Measurements from ENCODE around the gene BNC2. TPM values are rescaled to one million over a fixed set of nuclear protein-coding genes. Genes with fewer than 3 reads are reported as not detected.

BNC2 gene
- total RNA-seq, 1 donor from 2014 or later, result 16.8 TPM

DNA sequence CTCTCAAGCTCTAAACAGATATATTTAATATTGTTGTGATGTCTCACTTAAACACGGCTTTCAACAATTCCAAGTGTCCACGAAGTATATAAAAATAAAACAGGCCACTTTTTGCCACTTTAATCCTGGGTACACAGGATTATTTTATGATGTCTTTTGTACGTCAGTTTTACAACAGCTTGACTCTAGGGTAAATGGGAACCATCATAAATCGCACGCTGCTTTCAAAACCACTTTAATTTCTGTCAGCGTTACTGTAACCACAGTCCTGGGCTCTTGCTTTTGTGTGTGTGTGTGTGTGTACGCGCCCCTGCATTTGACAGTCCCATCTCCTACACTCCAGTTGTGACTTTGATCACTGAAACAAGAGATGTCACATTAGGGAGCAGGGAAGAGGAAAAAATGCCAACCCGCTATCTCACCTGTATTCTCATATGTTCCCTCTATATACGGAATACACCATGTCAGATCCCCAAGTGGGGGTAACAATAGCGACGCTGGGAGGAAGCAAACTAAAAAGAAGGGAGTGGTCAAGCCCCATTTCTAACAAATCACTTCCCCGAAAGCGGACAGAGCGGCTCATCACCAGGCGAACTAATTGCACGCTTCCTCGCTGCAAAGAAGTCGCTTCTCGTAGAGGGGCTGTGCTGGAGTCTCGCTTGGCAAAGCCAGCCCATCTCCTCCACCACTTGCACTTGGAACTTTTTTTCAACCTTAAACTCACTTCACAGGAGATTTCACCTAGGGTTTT lies 1.2 kb downstream of the BNC2 start:
- DNase-seq (ENCODE audit: low read depth, low spot score), result no peak

DNA sequence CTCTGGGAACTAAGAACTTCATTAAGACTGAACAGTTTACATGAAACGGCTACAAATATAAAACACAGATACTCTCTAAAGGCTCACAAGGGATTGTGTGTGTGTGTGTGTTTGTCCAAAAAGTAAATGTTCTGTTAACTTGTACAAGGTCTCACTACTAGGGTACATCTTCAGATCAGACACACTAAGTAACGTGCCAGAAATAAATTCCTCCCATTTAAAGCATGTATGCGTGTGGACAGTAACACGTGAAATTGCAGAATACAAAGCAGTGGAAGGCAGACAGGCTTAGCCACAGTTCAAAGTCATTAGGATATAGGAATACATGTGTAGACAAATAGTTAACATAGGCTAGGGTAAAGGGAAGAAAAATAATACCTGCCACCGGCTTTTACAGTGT lies 1.8 kb downstream of the BNC2 start:
- no peak for DNase-seq (ENCODE audit: low read depth, low spot score)

DNA sequence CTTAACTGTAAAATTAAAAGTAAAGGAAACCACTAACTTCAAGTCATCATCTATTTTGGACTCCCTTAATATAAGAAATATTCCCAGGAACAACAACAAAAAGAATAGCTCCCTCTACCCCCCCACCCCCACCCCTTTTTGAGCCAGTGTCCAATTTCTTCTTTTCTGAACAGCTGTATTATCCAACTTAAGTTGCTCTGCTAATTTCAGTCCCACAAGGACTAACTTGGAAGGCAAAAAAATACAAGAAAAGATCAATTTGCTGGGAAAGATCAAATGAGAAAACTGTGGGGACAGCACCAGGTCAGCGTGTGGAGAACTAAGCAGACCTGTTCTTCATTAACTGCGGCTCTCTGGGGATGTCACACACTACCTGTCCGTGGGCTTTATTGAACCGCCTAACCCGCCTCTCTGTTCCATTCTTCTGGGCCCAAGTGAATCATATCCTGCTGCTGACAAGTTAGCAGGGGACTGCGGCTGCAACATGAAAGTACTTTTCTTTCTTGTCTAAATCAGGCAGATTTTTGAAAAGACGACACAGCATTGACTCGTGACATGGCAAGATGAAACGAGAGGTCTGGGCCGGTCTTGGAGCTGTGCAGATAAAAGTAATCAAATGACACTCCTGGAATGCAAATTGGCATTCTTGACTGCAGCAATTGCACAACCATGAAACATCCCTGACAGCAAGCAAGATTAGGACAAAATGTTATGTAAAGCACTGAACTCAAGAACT lies 2.7 kb downstream of the BNC2 start:
- no peak for DNase-seq (ENCODE audit: low read depth, low spot score)

DNA sequence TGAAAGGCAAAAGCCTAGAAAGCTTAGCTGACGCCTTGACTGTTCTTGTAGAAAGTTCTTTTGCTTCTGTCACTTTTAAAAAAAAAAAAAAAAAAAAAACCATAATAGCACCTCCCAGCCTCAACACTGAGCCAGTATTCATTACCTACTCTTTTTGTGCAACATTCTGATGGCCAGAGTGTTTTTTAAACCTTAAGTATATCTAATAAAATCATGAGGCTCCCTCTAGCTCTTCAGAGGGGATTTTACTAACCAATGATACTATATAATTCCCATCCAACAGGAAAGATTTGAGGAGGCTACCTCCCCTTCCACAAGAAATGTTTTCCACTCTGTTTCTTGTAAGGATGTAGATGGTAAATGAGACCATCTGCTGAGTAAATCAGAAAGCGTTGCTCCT lies 3.9 kb downstream of the BNC2 start:
- DNase-seq (ENCODE audit: low read depth, low spot score), result no peak

DNA sequence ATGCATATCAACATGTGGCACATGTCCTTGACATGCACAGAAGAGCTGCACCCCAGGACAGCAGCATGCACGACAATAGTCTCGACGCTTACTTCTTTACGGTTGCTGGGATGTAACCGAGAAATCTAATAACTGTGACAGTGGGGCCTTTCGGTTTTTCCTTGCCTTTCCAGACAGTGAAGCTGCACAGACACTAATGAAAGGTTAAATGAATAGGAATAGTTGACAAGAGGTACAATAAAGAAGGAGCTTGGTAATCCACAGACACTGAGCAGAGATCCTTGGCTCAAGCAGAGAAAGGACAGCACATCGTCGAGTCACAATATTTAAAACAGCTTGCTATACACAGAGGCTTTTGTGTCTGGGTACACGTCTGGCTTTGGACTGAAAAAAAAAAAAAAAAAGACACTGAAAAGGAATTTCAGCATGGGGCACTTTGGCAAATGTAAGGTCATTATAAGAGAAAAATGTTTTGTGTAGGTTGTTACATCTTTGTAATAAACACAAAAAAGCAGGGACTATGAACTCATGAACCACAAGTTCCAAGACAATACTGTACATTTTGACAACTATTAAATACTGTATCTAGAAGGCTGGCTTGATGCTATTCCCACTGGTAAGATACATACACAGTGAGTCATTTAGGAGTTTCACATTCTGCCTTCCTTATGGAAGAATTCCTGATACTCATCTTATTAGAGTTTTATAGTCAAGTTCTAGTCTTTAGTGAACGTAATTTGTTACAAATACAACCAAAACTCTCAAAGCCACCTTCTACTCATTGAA lies 5.6 kb downstream of the BNC2 start:
- no peak for DNase-seq (ENCODE audit: low read depth, low spot score)

DNA sequence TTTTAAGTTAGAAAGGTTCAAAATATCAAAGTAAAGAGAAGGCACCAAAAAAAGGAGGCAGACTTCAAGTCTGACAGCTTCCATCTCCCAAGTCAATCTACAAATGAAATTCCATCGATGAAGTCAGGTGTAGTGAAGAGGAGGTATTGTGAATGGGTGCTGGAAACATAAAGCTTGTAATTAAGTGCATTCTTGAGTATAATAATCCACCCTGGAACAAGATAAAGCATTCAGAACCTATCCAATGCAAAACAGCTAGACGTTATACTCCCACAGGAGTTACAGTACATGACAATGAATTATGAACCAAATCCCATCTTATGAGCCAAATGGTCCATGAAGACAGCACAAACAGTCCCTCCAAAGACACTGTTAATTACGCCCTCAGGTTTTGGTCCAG lies 22.3 kb downstream of the BNC2 start:
- no peak for DNase-seq (ENCODE audit: low read depth, low spot score)

DNA sequence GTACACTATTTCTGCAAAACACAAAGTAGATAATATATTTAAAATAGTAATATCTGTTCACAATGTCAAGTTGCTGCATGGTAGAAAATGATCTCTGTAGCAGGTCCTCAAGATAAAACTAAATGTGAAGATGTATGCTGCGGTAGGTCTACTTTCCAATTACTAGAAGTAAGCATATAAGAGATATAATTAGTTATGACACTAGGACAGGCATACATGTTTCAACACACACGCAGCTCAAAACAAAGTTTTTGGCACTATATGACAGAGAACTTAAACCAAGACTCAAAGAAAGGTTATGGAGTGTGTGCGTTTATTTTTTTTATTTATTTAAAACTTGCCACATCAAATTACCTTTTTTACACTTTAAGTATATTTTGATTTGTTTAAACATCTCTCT lies 23.5 kb downstream of the BNC2 start:
- no peak for DNase-seq (ENCODE audit: low read depth, low spot score)

DNA sequence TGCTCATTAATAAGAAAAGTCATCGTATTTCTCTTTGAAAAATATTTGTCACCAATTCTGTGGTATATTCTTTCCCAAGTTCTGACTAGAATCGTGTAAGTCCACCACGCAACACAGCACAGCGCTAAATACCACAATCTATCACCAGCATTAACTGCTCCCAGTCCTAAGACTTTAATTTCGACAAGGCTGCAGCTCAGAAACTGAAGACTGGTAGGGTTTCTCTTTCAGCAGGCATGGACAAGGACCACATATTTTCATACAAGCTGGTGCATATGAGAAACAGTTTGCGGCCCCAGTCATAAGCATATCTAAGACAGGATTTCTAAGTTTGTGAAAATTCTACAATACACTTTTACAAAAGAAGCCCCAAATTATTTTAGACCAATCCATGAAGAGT lies 24.1 kb downstream of the BNC2 start:
- DNase-seq (ENCODE audit: low read depth, low spot score), result no peak

DNA sequence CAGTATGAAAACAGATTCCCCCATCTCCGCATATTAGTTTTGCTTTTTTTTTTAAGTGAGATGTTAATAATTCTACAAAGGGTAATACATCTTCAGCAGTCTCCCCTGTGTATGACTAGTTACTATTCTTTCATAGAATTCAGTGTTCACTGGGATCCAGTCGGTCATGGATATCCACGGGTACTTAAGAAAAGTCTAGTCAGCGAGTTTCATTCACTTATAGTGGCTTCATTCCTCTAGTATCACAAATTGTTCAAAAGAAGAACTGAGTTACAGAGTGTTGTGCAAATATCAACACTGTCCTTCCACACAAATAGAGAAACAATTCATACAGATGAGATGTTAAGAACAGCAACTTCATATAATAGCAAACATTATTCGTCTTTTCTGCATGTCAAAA lies 35.7 kb downstream of the BNC2 start:
- no peak for DNase-seq (ENCODE audit: low read depth, low spot score)

DNA sequence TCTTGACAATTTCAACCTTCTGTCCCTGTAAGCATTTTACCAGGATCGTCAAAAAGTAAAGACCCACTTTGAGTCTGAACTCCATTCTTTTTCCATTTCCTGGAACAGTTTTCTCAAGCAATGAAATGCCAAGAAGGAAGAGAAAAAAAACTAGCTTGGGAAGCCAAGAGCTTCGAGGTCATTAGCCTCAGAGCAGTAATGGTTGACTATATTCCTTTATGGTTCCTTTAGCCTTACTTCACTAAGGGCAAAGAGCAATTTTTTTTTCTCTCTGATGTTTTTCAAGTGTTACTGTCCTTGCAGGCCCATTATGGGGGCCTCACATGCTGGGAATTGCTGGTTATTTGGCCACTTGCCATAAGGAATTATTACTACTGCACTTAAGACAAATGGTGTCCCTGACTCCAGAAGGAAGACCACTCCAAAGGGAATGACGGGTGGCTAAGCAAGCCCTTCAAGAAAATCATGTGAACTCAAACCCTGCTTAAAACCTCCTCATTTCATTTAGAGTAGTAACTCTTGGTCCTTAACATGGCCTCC lies 37.1 kb downstream of the BNC2 start:
- DNase-seq (ENCODE audit: low read depth, low spot score), result no peak

DNA sequence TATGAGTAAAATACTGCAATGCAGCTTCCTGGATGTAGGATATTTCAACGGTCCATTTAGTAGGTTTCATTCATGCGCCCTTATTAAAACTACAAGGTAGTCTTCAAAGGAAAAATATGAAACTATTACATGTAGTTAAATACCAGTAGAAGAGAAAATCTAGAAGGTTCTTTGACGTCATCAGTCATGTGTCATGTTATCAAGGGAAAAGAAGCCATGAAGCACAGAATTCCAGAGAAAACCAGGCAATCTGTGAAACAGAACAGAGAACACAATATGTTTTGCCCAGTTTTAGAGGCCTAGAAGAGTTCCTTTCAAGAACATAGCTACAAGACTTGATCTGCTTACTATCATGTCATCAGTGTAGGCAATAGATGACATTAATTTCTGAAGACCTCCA lies 38.4 kb downstream of the BNC2 start:
- DNase-seq (ENCODE audit: low read depth, low spot score), result no peak

DNA sequence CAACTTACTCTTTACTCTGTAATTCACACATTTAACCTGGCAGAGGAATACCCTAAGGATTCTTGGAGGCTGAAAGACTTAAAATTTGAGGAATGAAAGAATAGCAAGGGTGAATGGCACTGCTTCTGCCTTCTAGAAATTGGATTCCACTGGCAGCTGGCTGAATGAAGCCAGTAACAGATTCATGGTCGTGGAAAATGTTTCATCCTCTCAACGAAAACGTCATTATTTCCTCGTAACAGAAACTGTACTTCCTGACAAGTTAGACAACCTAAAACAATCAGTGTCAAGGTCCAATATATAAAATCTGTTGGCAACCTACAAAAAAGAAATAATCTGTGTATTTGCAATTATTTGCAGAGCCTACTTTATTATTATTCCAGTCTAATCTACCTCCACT lies 39.7 kb downstream of the BNC2 start:
- DNase-seq (ENCODE audit: low read depth, low spot score), result no peak

DNA sequence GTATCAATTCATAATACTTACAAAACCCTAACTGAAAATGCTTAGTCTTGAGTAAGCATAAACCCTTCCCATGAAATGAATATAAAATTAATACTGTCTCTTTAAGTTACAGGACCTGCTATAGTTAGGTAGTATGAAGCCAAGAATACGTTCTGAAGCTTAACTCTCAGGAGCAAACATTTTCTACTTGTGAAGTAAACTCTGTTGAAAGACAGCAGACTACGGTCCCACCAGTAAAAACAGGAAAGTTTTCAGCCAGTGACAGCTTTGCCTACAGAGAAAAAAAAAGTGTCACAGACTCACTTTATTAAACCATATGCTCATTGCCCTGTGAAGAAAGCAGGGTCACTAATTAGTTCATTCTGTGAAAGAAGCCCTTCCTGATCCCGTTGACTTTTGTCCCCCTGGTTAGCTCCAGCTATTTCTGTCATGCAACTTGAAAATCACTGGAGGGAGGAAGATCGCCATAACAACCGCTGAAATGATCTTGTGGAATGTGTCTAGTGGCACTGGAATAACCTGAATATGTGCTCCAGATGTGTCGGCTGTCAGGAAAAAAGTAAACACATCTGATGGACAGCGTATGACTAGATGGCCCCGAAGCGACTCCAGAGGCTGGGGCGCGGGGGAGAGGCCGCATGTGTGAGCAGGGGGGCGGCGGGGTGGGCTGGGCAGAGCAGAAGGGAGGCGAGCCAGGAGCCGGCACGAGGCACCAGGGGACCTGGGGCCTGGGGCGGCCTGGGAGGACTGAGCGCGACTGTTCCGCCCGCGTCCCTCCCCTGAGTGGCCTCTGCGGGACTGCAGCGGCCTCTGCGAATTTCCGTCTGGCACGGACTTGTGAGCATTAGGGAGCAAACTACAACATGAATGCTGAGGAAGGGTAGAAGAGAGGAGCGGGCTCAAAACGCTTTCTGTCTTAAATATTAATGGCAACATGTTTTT lies 41.9 kb downstream of the BNC2 start:
- DNase-seq (ENCODE audit: low read depth, low spot score), result no peak

DNA sequence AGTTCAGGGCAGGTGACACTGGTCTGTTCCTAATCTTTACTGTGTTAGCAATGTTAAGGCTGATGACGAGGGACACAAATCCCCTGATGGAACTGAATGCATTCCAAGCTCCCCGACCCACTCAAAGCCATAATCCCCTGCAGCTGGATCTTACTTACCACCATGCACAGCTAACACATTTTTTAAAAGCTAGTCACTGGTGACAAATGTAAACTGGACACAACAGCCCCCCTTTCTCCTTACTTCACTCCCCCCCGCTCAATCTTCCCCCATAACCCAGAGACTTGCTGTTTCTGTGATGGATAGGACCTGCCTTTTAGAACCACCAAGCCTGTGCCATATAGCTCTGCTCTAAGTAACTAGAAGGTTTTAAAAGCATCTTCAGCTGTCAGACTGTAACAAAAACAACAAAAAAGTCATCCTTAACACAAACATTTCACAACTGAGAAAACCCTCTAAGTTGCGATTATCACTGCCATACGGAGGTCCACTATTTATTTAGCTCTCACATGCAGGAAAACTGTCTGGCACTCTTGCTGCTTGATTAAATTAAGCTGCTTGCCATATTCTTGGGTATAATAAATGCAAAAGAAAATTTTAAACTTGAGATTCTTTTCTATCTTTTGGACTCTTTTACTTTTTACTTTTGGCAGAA lies 44.4 kb downstream of the BNC2 start:
- no peak for DNase-seq (ENCODE audit: low read depth, low spot score)

DNA sequence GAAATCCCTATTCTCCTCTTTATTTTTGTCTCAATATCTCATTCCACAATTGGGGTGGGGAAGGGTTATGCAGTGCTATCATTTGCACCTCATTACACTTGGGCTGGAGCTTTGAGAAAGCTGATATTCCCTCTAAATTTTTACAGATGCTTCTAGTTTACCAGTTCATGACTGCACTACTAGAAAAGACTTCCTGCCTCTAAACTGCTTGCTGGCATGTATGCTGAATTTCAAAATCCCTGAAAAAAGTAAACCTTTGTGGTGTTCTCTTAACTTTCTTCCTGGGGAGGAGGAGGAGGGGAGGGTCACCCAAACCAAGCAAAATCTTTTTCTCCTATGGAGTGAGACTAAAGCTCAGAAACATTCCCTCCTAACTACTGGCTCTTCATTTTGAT lies 45.1 kb downstream of the BNC2 start:
- DNase-seq (ENCODE audit: low read depth, low spot score), result no peak

DNA sequence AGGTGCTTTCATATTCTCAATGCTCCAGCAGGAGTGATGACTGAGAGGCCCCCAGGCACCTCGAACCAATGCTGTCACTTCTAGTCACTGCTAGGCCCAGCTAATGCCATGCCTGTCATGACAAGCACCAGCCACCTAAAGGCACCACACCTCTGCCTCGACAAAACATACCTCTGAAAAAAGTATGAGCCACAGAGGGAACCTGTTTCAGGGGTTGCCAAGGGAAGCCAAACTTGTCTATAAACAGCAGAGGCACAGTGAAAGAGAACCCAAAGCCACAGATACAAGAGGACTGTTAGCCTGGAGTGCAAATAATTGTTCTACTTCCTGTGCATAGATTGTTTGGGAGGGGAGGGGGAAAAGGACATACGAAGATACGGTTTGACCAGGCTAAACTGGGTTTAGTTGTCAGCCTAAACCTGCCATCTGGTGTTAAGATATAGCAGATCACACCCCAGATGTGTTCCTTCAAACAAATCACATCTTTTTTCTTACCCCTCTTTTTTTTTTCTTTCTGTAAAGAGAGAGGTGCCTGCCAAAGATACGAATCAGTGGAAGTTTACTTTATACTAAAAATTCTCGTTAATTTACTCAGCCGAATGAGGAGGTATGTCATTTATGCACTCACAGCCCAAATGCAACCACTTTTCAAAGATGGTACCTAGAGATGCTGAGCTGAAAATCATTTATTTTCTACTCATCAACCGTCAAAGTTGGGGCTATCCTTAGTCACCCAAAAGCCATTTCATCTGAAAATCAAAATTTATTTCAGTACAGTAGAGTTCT lies 45.7 kb downstream of the BNC2 start:
- no peak for DNase-seq (ENCODE audit: low read depth, low spot score)

DNA sequence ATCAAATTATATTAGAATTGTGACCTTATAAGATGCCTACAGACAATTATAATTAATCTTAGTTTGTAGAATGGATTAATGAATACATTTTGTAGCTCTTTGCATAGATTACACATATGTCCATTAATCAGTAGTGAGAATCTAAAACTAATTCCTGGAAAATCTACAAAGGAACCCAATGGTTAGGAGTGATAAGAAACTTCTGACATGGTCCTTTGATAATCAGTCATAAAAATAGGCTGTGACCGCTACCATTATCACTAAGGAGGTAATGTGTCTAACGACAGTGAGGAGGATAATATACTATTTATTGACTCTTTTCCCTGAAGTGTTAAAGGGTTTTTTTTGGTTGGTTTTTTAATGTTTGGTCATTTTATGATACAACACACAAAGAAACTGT lies 46.6 kb downstream of the BNC2 start:
- DNase-seq (ENCODE audit: low read depth, low spot score), result no peak

DNA sequence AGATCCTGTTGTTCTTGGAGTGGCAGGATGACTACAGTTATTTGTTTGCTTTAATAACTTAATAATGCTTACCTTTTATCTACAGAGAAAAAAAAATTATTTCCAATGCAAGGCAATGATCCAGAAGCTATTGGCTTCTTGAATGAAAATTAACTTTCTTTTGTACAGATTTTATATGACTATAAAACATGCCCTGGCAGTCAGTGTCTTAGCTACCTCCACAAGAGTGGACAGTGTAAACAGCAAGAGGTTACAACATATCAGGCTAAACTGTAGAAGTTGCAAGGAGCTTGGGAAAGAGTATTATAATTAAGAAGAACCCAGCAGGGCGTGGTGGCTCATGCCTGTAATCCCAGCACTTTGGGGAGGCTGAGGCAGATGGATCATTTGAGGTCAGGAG lies 49.1 kb downstream of the BNC2 start:
- DNase-seq (ENCODE audit: low read depth, low spot score), result no peak

DNA sequence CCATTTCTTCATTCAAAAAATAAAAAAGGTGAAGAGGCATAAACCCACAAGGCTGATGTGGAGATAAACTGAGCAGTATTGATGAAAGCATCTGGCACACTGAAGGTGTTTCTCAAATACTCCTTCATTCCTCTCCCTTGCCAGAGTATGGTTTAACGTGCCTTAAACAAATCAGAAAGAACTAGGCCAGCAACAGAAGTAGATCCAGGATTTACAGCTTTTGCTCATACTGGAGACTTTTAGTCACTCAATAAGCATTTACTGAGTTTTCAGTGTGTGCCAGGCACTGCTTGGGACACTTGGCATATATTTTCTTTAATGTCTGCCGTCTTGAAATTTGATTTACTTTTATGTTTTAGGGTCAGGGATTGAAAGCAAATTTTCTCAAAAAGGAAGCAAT lies 53.0 kb downstream of the BNC2 start:
- DNase-seq (ENCODE audit: low read depth, low spot score), result no peak

DNA sequence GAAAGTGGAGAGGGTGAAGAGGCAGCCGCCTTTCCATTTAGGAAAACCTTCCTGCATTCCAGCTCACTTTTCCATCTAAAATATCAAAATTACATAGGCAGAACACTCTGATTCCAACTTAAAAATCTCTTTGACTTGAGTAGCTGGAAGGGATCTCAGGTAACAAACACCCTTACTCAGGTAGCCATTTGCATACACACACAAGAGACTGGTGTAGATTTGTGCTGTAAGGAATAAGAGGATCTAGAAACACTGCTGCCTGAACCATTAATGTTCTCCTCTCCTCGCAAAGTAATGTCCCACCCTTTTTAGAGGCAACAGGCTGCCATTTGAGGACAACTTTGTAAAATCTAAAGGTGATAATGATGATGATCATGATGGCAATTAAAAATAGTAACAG lies 53.5 kb downstream of the BNC2 start:
- no peak for DNase-seq (ENCODE audit: low read depth, low spot score)
